OCI-M1 (cell line): ENCODE results near the gene RNF224.
"Not testable (repeated sequence)": the region's sequence is repeated elsewhere in the genome, so short reads cannot be mapped to it uniquely, and the experiment has no call there.

Experiments used
- DNase-seq: peaks from one replicate; lab custom pipeline; 2025; lab: John Stamatoyannopoulos, UW

Gene RNF224

GRCh38 chr9:137228506-137228967 lies 1.2 kb downstream of the RNF224 start:
- no peak for DNase-seq

- DNase-seq: no peak
Observed at GRCh38 chr9:137228968-137229896, 1.9 kb downstream of the RNF224 start.

- DNase-seq: no peak
Observed at GRCh38 chr9:137229903-137230704, 2.8 kb downstream of the RNF224 start.

- DNase-seq: no peak
Observed at GRCh38 chr9:137230705-137231371, 3.5 kb downstream of the RNF224 start, which contains the start of gene SLC34A3. Gene SLC34A3 (plus strand): TSS chr9:137230901. CDS start chr9:137231703, 802 bp downstream.

GRCh38 chr9:137231372-137232039 lies 4.2 kb downstream of the RNF224 start:
- no peak for DNase-seq

- no peak for DNase-seq
Observed at GRCh38 chr9:137232101-137232500, 4.8 kb downstream of the RNF224 start.

- no peak for DNase-seq
Observed at GRCh38 chr9:137232510-137232909, 5.2 kb downstream of the RNF224 start.

- DNase-seq: no peak
Observed at GRCh38 chr9:137233143-137233980, 6.1 kb downstream of the RNF224 start.

GRCh38 chr9:137234055-137234697 lies 6.9 kb downstream of the RNF224 start:
- no peak for DNase-seq

- no peak for DNase-seq
Observed at GRCh38 chr9:137234758-137235423, 7.6 kb downstream of the RNF224 start.

- DNase-seq: no peak
Observed at GRCh38 chr9:137235424-137236237, 8.3 kb downstream of the RNF224 start.

GRCh38 chr9:137236238-137236935 lies 9.1 kb downstream of the RNF224 start:
- DNase-seq: peak; percentile 92

- no peak for DNase-seq
Observed at GRCh38 chr9:137236936-137237421, 9.7 kb downstream of the RNF224 start.

- no peak for DNase-seq
Observed at GRCh38 chr9:137237759-137238726, 10.7 kb downstream of the RNF224 start.

GRCh38 chr9:137239541-137240200 lies 12.4 kb downstream of the RNF224 start:
- DNase-seq: not testable (repeated sequence)

GRCh38 chr9:137240318-137240840 lies 13.1 kb downstream of the RNF224 start:
- DNase-seq: peak; percentile 87
